K562 (cell line): Measurements from ENCODE around the gene MTARC2. TPM values are rescaled to one million over a fixed set of nuclear protein-coding genes. Genes with fewer than 3 reads are reported as not detected.

ENCODE experiments used
- ATAC-seq: fragments of 200-7000 bp; cut with Tn5 transposase; 3 replicates; pipeline ENCODE4 v1.9.1; 2020; ENCODE audit warnings: moderate library complexity
- BruUV-seq: library from RNA; stranded (reverse); fragments of 400-500 nt; replicated peaks from 2 replicates; lab custom pipeline; 2021; lab: Mats Ljungman, UMichigan
- CTCF ChIA-PET: fragments of 300-600 bp; formaldehyde crosslinking; extraction: SDS; loops from one replicate; lab custom pipeline; 2021; ENCODE audit warnings: low intra/inter-chr PET ratio; lab: Yijun Ruan, JAX
- POLR2A ChIA-PET: fragments of 300-600, 350-650 bp; sonication (Branson Sonifier 250); formaldehyde crosslinking; extraction: SDS; loops from one replicate; lab custom pipeline; 2021; ENCODE audit warnings: antibody characterized with exemption, inconsistent platforms; lab: Yijun Ruan, JAX
- DNase-seq, 4 experiments: peaks; one replicate each; pipeline versions ENCODE4 v3.0.0 to v3.0.0-alpha.2; 2011 to 2018; ENCODE audit warnings: low spot score in 3 of 4, mixed read lengths in 3 of 4; ENCODE audit errors: extremely low read depth in 1 of 4
- FAIRE-seq: peaks from 2 replicates; lab custom pipeline; 2011; peaks lifted over from hg19 to GRCh38; lab: Jason Lieb, UNC
- H2AFZ ChIP-seq: 2 replicates; pipeline ENCODE4 v1.6.0; 2011; ENCODE audit warnings: low read depth, low read length, control low read depth, inconsistent platforms
- H3K27ac ChIP-seq: fragments of 200-600 bp; 3 replicates; pipeline ENCODE4 v1.8.0; 2011; ENCODE audit warnings: low read depth, mild to moderate bottlenecking, control low read depth, inconsistent platforms, low read length, moderate library complexity, mixed read lengths; ENCODE audit errors: extremely low read depth
- H3K27me3 ChIP-seq, 2 experiments: fragments of 300-600 bp in 1 of 2; 2 replicates in 1 of 2; 3 replicates in 1 of 2; pipeline versions ENCODE4 v1.6.0 to v1.8.0; 2011; ENCODE audit warnings: inconsistent platforms in 2 of 2, low read length in 2 of 2, mild to moderate bottlenecking in 1 of 2, mixed read lengths in 1 of 2, moderate library complexity in 1 of 2; ENCODE audit not compliant: control insufficient read depth in 2 of 2, insufficient read depth in 2 of 2
- H3K36me3 ChIP-seq: fragments of 300-600 bp; 3 replicates; pipeline ENCODE4 v1.8.0; 2011; ENCODE audit warnings: mild to moderate bottlenecking, low read length, inconsistent platforms; ENCODE audit not compliant: control insufficient read depth, insufficient read depth
- H3K4me1 ChIP-seq, 2 experiments: fragments of 200-600 bp in 1 of 2; replicated peaks in 1 of 2; 2 replicates in 1 of 2; 3 replicates in 1 of 2; pipeline versions ENCODE4 v1.5.1 to v1.8.0; 2011; ENCODE audit warnings: inconsistent platforms in 2 of 2, low read length in 2 of 2, mild to moderate bottlenecking in 1 of 2, mixed read lengths in 1 of 2, moderate library complexity in 1 of 2; ENCODE audit not compliant: control insufficient read depth in 2 of 2, insufficient read depth in 2 of 2
- H3K4me2 ChIP-seq: 2 replicates; pipeline ENCODE4 v1.6.1; 2011; ENCODE audit warnings: low read length, control low read depth, inconsistent platforms, mixed read lengths; ENCODE audit not compliant: insufficient read depth
- H3K4me3 ChIP-seq: fragments of 200-600 bp; sonication (generic), shearing (Covaris generic); 2 replicates; pipeline ENCODE4 v1.5.1; 2016; ENCODE audit warnings: control low read depth, inconsistent platforms
- H3K79me2 ChIP-seq: fragments of 200-600 bp; 3 replicates; pipeline ENCODE4 v1.8.0; 2011; ENCODE audit warnings: low read length, inconsistent platforms; ENCODE audit not compliant: control insufficient read depth, insufficient read depth
- H3K9ac ChIP-seq, 2 experiments: 2 replicates each; pipeline versions ENCODE4 v1.6.0 to v1.6.1; 2011; ENCODE audit warnings: low read depth in 2 of 2, low read length in 2 of 2, control low read depth in 1 of 2, inconsistent platforms in 1 of 2, mild to moderate bottlenecking in 1 of 2, mixed read lengths in 1 of 2; ENCODE audit not compliant: insufficient read depth in 1 of 2
- H3K9me1 ChIP-seq: one replicate; pipeline ENCODE4 v1.6.0; 2011; ENCODE audit warnings: inconsistent platforms, mild to moderate bottlenecking, low read length, moderate library complexity; ENCODE audit not compliant: control insufficient read depth, insufficient read depth
- H3K9me3 ChIP-seq: replicated peaks from 2 replicates; pipeline ENCODE4 v1.5.1; 2011; ENCODE audit warnings: low read depth, low read length, inconsistent platforms; ENCODE audit not compliant: control insufficient read depth, insufficient read depth
- H4K20me1 ChIP-seq: replicated peaks from 2 replicates; pipeline ENCODE4 v1.6.1; 2011; ENCODE audit warnings: low read length, inconsistent platforms, mixed read lengths; ENCODE audit not compliant: control insufficient read depth, insufficient read depth
- E2F8 ChIP-seq: fragments of 450-650 bp; IDR thresholded peaks from 2 replicates; pipeline ENCODE4 v1.7.1; 2018; ENCODE audit warnings: mild to moderate bottlenecking, low read depth; ENCODE audit not compliant: partially characterized antibody
- MGA ChIP-seq: fragments of 450-650 bp; IDR thresholded peaks from 2 replicates; pipeline ENCODE4 v1.6.1; 2016; ENCODE audit warnings: mild to moderate bottlenecking, moderate library complexity
- NCOA4 ChIP-seq: fragments of 450-650 bp; IDR thresholded peaks from 2 replicates; pipeline ENCODE4 v1.6.1; 2018; ENCODE audit warnings: mild to moderate bottlenecking; ENCODE audit not compliant: partially characterized antibody
- ZNF445 ChIP-seq: fragments of 250-450 bp; sonication (Bioruptor Pico); IDR thresholded peaks from 2 replicates; pipeline ENCODE4 v1.4.0; 2020; ENCODE audit warnings: low read depth, mild to moderate bottlenecking, moderate library complexity
- WGBS: fragments of 100-300 bp; shearing (Covaris generic); methylation state at CpG from one replicate; pipeline ENCODE4 v1.1.6; 2016; ENCODE audit warnings: low coverage, mixed read lengths; ENCODE audit not compliant: insufficient coverage; ENCODE audit errors: missing lambda C conversion rate; 5-methylcytosine and 5-hydroxymethylcytosine counted together
- in situ Hi-C: fragments of 300-500 bp; cut with MboI; formaldehyde crosslinking; loops from 4 replicates; pipeline ENCODE4 v1.15.0; 2018; ENCODE audit warnings: inconsistent platforms, mixed read lengths
- intact Hi-C: fragments of 100-400 bp; cut with micrococcal nuclease; formaldehyde crosslinking; loops from 2 replicates; pipeline ENCODE4 v1.14.2; 2022
- polyA plus RNA-seq, 8 experiments: library from polyadenylated mRNA; depleted of rRNA in 4 of 8; stranded (reverse) in 5 of 8; unstranded in 3 of 8; fragments of >200 nt; fragmentation: Nextera tagmentation in 2 of 8; fragmentation: Illumina TruSeq in 1 of 8; extraction: Ambion mirVana in 2 of 8; extraction: Trizol in 1 of 8; gene quantifications; 2 replicates each; pipeline versions ENCODE4 v1.2.1 to v1.2.3, GENCODE V29; 2011 to 2014; ENCODE audit warnings: inconsistent platforms in 1 of 8, missing spikeins in 1 of 8
- total RNA-seq, 7 experiments: library from RNA; depleted of rRNA in 6 of 7; stranded (reverse); fragments of >200 nt in 6 of 7; fragmentation: Illumina TruSeq in 2 of 7; extraction: Trizol in 2 of 7; gene quantifications; 2 replicates each; pipeline versions ENCODE4 v1.2.1 to v1.2.3, GENCODE V29; 2011 to 2021; ENCODE audit warnings: low replicate concordance in 1 of 7
- TF ChIP-seq, protein P1 (sequence below), 2 experiments: fragments of 250-450 bp in 1 of 2; fragments of 450-650 bp in 1 of 2; sonication (Bioruptor Pico) in 1 of 2; IDR thresholded peaks; 2 replicates each; pipeline versions ENCODE4 v1.6.1 to v1.8.0; 2016 to 2021; ENCODE audit warnings: mild to moderate bottlenecking in 2 of 2, moderate library complexity in 2 of 2, missing compliant biosample characterization in 1 of 2, missing genetic modification characterization in 1 of 2

MTARC2 gene
- total and polyA plus RNA-seq, 9 of the 15 experiments (the other 6 are each of a cell fraction or from before 2014, with no cell fraction given) = 0.03 to 0.35 TPM; not detected in 7

GRCh38 chr1:220750131-220750515 lies 2.0 kb downstream of the MTARC2 start (continued):
- TF ChIP-seq, protein P1, sequence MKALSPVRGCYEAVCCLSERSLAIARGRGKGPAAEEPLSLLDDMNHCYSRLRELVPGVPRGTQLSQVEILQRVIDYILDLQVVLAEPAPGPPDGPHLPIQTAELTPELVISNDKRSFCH (CRISPR knock-in tag; IDR thresholded peaks at IDR 0.05) = no peak
- TF ChIP-seq, protein P1 (tag; IDR thresholded peaks at IDR 0.05) = no peak
- TF ChIP-seq E2F8 = no peak

GRCh38 chr1:220751111-220751510 lies 3.0 kb downstream of the MTARC2 start:
- ATAC-seq (no peak), FAIRE-seq (no peak), DNase-seq (no peak)
- WGBS = 2% methylated on average over 2 of the region's 2 CpGs
- POLR2A ChIA-PET = interaction anchor here (0.8 kb wide), 1 partner anchor 77 kb away, joined by 3 read pairs; no protein-coding TSS in a partner anchor
- Histone ChIP-seq H3K9me3 (no peaks in the 10 kb centered on the region), H3K9ac (no peak overlapping the region), H3K9me1 (no peaks in the 10 kb centered on the region), H3K27me3 (peaks cover 20 to 68% of the 10 kb centered on the region in 2 experiments), H3K4me2 (no peak overlapping the region), H2AFZ (no peak overlapping the region), H3K36me3 (no peaks in the 10 kb centered on the region), H3K27ac (no peak overlapping the region), H3K4me3 (no peak overlapping the region), H4K20me1 (no peaks in the 10 kb centered on the region), H3K4me1 (peaks cover 0 to 8% of the 10 kb centered on the region in 2 experiments; a peak in 2 of 5 replicates), H3K79me2 (no peaks in the 10 kb centered on the region)
- BruUV-seq = no TSS peak
- CTCF ChIA-PET = no interaction called here
- in situ Hi-C loops = no loop called here
- intact Hi-C loops = no loop called here
- TF ChIP-seq NCOA4 (no peak), MGA (no peak), ZNF445 (CRISPR knock-in tag) (no peak)
